HCT116 (cell line): ENCODE measurements around the gene RGS10. TPM values are rescaled to one million over a fixed set of nuclear protein-coding genes. Genes with fewer than 3 reads are reported as not detected.

Source experiments
- ATAC-seq: fragments of 200-7000 bp; cut with Tn5 transposase; 2 replicates; pipeline ENCODE4 v1.9.1; 2020; ENCODE audit warnings: mild to moderate bottlenecking, moderate library complexity
- BruUV-seq: library from RNA; stranded (reverse); fragments of 400-500 nt; replicated peaks from 2 replicates; lab custom pipeline; 2021; lab: Mats Ljungman, UMichigan
- CTCF ChIA-PET: fragments of 300-600 bp; sonication (Branson Sonifier 250); formaldehyde crosslinking; loops from one replicate; lab custom pipeline; 2021; ENCODE audit warnings: antibody characterized with exemption; lab: Charles Lee
- POLR2A ChIA-PET: fragments of 300-600, 350-600 bp; sonication (Branson Sonifier 250); formaldehyde crosslinking; loops from one replicate; lab custom pipeline; 2021; ENCODE audit warnings: antibody characterized with exemption; lab: Charles Lee
- RAD21 ChIA-PET, 2 experiments: fragments of 300-600 bp; sonication (Branson Sonifier 250); formaldehyde crosslinking; loops; one replicate each; lab custom pipeline; 2023; ENCODE audit warnings: low total read pairs in 2 of 2; ENCODE audit not compliant: uncharacterized antibody in 2 of 2, unreplicated experiment in 2 of 2, low non-redundant PET in 1 of 2; lab: Charles Lee
- DNase-seq: peaks from one replicate; pipeline ENCODE4 v3.0.0-alpha.2; 2010; ENCODE audit warnings: low read depth, low spot score
- H2AFZ ChIP-seq: fragments of 200-600 bp; shearing (Covaris generic), sonication (generic); 2 replicates; pipeline ENCODE4 v1.6.1; 2017; ENCODE audit warnings: low read depth, mixed run types, mixed read lengths, antibody characterized with exemption, low read length; ENCODE audit not compliant: poor library complexity, severe bottlenecking
- H3K27ac ChIP-seq: 2 replicates; pipeline ENCODE4 v1.5.1; 2012; ENCODE audit warnings: low read depth, low read length
- H3K27me3 ChIP-seq: fragments of 200-600 bp; sonication (generic); 2 replicates; pipeline ENCODE4 v1.6.1; 2016; ENCODE audit warnings: mixed run types, low read length, mixed read lengths; ENCODE audit not compliant: insufficient read depth
- H3K36me3 ChIP-seq, 2 experiments: fragments of 200-500 bp in 1 of 2; fragments of 200-600 bp in 1 of 2; sonication (Bioruptor generic) in 1 of 2; sonication (generic) in 1 of 2; 2 replicates each; pipeline versions ENCODE4 v1.5.1 to v1.6.1; 2014 to 2016; ENCODE audit warnings: low read length in 2 of 2, inconsistent platforms in 1 of 2, mixed read lengths in 1 of 2, mixed run types in 1 of 2; ENCODE audit not compliant: insufficient read depth in 2 of 2, control insufficient read depth in 1 of 2
- H3K4me1 ChIP-seq, 2 experiments: fragments of 200-600 bp in 1 of 2; sonication (generic) in 1 of 2; 2 replicates each; pipeline versions ENCODE4 v1.5.1 to v1.6.1; 2012 to 2017; ENCODE audit warnings: low read length in 2 of 2, inconsistent platforms in 1 of 2, mild to moderate bottlenecking in 1 of 2, mixed read lengths in 1 of 2, mixed run types in 1 of 2, moderate library complexity in 1 of 2; ENCODE audit not compliant: insufficient read depth in 2 of 2, control insufficient read depth in 1 of 2
- H3K4me2 ChIP-seq: fragments of 200-600 bp; sonication (generic); 2 replicates; pipeline ENCODE4 v1.6.1; 2017; ENCODE audit warnings: mixed run types, low read length, mixed read lengths
- H3K4me3 ChIP-seq, 2 experiments: fragments of 200-600 bp in 1 of 2; sonication (generic) in 1 of 2; replicated peaks in 1 of 2; 2 replicates each; pipeline ENCODE4 v1.5.1; 2011 to 2016; ENCODE audit warnings: low read length in 2 of 2, control low read depth in 1 of 2, low read depth in 1 of 2, mild to moderate bottlenecking in 1 of 2, mixed read lengths in 1 of 2, mixed run types in 1 of 2
- H3K79me2 ChIP-seq: fragments of 200-600 bp; sonication (generic); 2 replicates; pipeline ENCODE4 v1.6.1; 2017; ENCODE audit warnings: mild to moderate bottlenecking, mixed run types, low read length, moderate library complexity, mixed read lengths; ENCODE audit not compliant: insufficient read depth
- H3K9ac ChIP-seq: fragments of 200-600 bp; sonication (generic); 2 replicates; pipeline ENCODE4 v1.6.1; 2016; ENCODE audit warnings: low read length, mixed read lengths
- H3K9me2 ChIP-seq: fragments of 200-600 bp; sonication (generic), shearing (Covaris generic); 2 replicates; pipeline ENCODE4 v1.6.1; 2017; ENCODE audit warnings: mixed run types, mild to moderate bottlenecking, moderate library complexity; ENCODE audit not compliant: insufficient read depth
- H3K9me3 ChIP-seq, 2 experiments: fragments of 200-500 bp in 1 of 2; fragments of 200-600 bp in 1 of 2; sonication (Bioruptor generic) in 1 of 2; sonication (generic) in 1 of 2; 2 replicates each; pipeline ENCODE4 v1.6.1; 2014 to 2017; ENCODE audit warnings: low read length in 2 of 2, mixed read lengths in 2 of 2, inconsistent platforms in 1 of 2, low read depth in 1 of 2, mild to moderate bottlenecking in 1 of 2, mixed run types in 1 of 2, moderate library complexity in 1 of 2; ENCODE audit not compliant: control insufficient read depth in 1 of 2, insufficient read depth in 1 of 2
- H4K20me1 ChIP-seq: fragments of 200-600 bp; sonication (generic), shearing (Covaris generic); 2 replicates; pipeline ENCODE4 v1.6.1; 2017; ENCODE audit warnings: mixed run types, mild to moderate bottlenecking, moderate library complexity; ENCODE audit not compliant: insufficient read depth
- CEBPB ChIP-seq: IDR thresholded peaks from 2 replicates; pipeline ENCODE4 v1.6.1; 2012; ENCODE audit warnings: low read depth
- EGR1 ChIP-seq: IDR thresholded peaks from 2 replicates; pipeline ENCODE4 v1.6.1; 2012; ENCODE audit warnings: low read depth
- ELF1 ChIP-seq: IDR thresholded peaks from 2 replicates; pipeline ENCODE4 v1.6.1; 2012; ENCODE audit warnings: low read depth, borderline replicate concordance
- FOSL1 ChIP-seq: IDR thresholded peaks from 2 replicates; pipeline ENCODE4 v1.6.1; 2012; ENCODE audit warnings: low read depth
- SIN3A ChIP-seq: IDR thresholded peaks from 2 replicates; pipeline ENCODE4 v1.6.1; 2012; ENCODE audit warnings: low read depth
- SP1 ChIP-seq: IDR thresholded peaks from 2 replicates; pipeline ENCODE4 v1.6.1; 2012; ENCODE audit warnings: low read depth
- SRF ChIP-seq: IDR thresholded peaks from 2 replicates; pipeline ENCODE4 v1.6.1; 2012; ENCODE audit warnings: low read depth
- YY1 ChIP-seq: IDR thresholded peaks from 2 replicates; pipeline ENCODE4 v1.6.1; 2011; ENCODE audit warnings: low read length, low read depth, moderate library complexity, mild to moderate bottlenecking; ENCODE audit not compliant: insufficient replicate concordance; ENCODE audit errors: extremely low read depth
- ZFX ChIP-seq: fragments of 450-650 bp; IDR thresholded peaks from 2 replicates; pipeline ENCODE4 v1.6.1; 2017
- intact Hi-C: fragments of 100-400 bp; cut with micrococcal nuclease; formaldehyde crosslinking; loops from 2 replicates; pipeline ENCODE4 v1.10.0; 2022
- total RNA-seq: library from RNA; stranded (reverse); gene quantifications from one replicate; pipeline ENCODE4 v1.2.1, GENCODE V29; 2021; ENCODE audit not compliant: unreplicated experiment
- TF ChIP-seq, protein P1 (sequence below): IDR thresholded peaks from 2 replicates; pipeline ENCODE4 v1.6.1; 2012
- TF ChIP-seq, protein P2 (sequence below): IDR thresholded peaks from 2 replicates; pipeline ENCODE4 v1.6.1; 2012; ENCODE audit warnings: low read depth

The RGS10 gene
- total RNA-seq, 1 experiment from 2014 or later = 96.7 TPM

DNA sequence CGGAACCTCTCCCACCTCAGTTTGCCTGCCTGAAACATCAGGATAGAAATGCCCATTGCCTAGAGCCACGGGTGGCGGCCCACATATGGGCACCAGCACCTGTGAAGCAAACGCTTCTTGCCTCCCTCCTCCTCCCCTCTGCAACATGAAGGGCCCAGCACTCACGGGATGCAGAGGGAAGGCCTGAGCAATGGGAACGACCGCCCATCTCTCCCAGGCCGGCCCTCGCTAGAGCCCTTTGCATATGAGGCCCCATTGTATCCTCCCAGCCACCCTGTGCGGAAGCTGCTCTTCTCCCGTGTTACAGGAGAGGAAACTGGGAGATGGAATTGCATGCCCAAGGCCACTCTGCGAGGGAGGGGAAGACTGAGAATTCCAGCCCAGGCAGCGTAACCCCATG is 88.2 kb downstream of the RGS10 start:
- Histone ChIP-seq H2AFZ (no peak overlapping the region), H3K79me2 (no peaks in the 10 kb centered on the region), H3K9ac (no peak overlapping the region), H3K9me3 (no peaks in the 10 kb centered on the region), H3K36me3 (no peaks in the 10 kb centered on the region), H3K4me1 (peaks cover 10 to 20% of the 10 kb centered on the region in 2 experiments), H3K9me2 (no peaks in the 10 kb centered on the region), H4K20me1 (no peaks in the 10 kb centered on the region), H3K27ac (no peak overlapping the region), H3K4me3 (no peak overlapping the region), H3K27me3 (no peaks in the 10 kb centered on the region), H3K4me2 (no peak overlapping the region)
- CTCF ChIA-PET = interaction anchor here (2.0 kb wide), 1 partner anchor 9 kb away, joined by 11 read pairs; no protein-coding TSS in a partner anchor
- ATAC-seq (no peak), DNase-seq (no peak)
- no TSS peak for BruUV-seq
- intact Hi-C loops = no loop called here
- POLR2A ChIA-PET = no interaction called here
- TF ChIP-seq, protein P1, sequence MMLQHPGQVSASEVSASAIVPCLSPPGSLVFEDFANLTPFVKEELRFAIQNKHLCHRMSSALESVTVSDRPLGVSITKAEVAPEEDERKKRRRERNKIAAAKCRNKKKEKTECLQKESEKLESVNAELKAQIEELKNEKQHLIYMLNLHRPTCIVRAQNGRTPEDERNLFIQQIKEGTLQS = no peak
- TF ChIP-seq ELF1 (no peak), FOSL1 (no peak)
- RAD21 ChIA-PET = no interaction called here

DNA sequence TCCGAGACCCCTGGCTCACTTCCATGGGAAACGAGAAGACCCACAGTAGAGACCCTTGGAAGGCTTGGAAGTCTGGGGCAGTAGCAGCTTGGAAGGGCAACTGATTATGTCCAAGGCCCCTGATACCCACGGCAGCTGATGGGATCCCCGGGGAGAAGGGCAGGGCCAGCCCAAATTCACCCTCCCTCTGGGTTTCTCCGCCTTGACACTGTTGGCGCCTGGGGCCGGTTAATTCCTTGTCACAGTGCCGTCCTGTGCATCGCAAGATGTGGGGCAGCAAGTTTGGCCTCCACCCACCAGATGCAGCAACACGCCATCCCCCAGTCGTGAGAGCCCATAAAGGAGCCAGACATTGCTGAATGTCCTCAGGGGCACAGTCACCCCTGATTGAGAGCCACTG is 89.2 kb downstream of the RGS10 start:
- Histone ChIP-seq H3K79me2 (no peaks in the 10 kb centered on the region), H2AFZ (no peak overlapping the region), H3K4me1 (peaks cover 10 to 20% of the 10 kb centered on the region in 2 experiments), H3K27me3 (no peaks in the 10 kb centered on the region), H3K9me3 (no peaks in the 10 kb centered on the region), H3K4me3 (no peak overlapping the region), H4K20me1 (no peaks in the 10 kb centered on the region), H3K9me2 (no peaks in the 10 kb centered on the region), H3K36me3 (no peaks in the 10 kb centered on the region), H3K27ac (no peak overlapping the region), H3K4me2 (no peak overlapping the region), H3K9ac (no peak overlapping the region)
- POLR2A ChIA-PET = no interaction called here
- no peak for TF ChIP-seq EGR1
- no peak for TF ChIP-seq SIN3A
- TF ChIP-seq, protein P2, sequence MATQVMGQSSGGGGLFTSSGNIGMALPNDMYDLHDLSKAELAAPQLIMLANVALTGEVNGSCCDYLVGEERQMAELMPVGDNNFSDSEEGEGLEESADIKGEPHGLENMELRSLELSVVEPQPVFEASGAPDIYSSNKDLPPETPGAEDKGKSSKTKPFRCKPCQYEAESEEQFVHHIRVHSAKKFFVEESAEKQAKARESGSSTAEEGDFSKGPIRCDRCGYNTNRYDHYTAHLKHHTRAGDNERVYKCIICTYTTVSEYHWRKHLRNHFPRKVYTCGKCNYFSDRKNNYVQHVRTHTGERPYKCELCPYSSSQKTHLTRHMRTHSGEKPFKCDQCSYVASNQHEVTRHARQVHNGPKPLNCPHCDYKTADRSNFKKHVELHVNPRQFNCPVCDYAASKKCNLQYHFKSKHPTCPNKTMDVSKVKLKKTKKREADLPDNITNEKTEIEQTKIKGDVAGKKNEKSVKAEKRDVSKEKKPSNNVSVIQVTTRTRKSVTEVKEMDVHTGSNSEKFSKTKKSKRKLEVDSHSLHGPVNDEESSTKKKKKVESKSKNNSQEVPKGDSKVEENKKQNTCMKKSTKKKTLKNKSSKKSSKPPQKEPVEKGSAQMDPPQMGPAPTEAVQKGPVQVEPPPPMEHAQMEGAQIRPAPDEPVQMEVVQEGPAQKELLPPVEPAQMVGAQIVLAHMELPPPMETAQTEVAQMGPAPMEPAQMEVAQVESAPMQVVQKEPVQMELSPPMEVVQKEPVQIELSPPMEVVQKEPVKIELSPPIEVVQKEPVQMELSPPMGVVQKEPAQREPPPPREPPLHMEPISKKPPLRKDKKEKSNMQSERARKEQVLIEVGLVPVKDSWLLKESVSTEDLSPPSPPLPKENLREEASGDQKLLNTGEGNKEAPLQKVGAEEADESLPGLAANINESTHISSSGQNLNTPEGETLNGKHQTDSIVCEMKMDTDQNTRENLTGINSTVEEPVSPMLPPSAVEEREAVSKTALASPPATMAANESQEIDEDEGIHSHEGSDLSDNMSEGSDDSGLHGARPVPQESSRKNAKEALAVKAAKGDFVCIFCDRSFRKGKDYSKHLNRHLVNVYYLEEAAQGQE = no peak
- TF ChIP-seq, protein P1 = no peak
- TF ChIP-seq YY1 = no peak
- no peak for TF ChIP-seq ZFX
- no peak for TF ChIP-seq CEBPB
- no peak for TF ChIP-seq SP1
- no peak for TF ChIP-seq SRF
- no peak for DNase-seq
- BruUV-seq = no TSS peak
- CTCF ChIA-PET = interaction anchor here (2.0 kb wide), 1 partner anchor 8 kb away, joined by 11 read pairs; no protein-coding TSS in a partner anchor
- ATAC-seq = no peak
- intact Hi-C loops = no loop called here
- RAD21 ChIA-PET = no interaction called here
